ENCODE data around the gene COMMD3.

Gene COMMD3

DNA sequence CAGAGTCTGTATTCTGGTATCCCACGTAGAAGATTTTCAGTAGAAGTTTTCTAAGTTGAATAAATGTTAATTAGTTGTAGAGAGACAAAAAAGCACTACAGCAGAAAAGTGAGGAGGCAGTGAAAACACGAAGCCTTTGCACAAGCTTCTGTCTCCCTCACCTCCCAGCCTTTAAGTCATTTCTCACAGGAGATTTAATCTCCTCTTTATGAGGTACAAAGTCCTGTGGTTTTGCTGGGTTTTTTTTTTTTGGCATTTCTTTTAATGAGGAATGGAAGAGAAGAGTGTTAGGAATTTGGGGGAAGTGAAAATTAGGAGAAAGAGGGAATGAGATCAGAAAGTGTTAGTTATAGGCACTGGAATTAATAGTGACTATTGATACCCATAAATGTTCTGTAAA, 50.6 kb downstream of the COMMD3 start:
- DNase-seq (ENCODE audit: low spot score): no peak

DNA sequence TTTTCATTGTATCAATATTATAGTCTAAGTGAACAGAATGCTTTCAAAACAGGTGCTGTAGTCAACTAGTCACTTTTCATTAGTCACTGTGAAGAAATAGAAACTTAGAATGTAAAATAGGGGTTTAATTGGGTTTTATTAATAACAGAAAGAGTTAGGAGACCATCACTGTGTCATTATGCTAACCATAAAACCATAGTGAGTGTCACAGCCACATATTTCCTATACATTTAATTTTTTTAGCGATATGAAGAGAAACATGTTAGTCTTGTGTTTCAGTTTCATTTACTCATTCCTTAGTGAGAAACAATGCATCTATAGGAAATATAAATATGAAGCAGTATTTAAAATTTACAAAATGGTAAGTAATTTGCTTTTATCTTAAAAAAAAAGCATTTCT, 51.3 kb downstream of the COMMD3 start:
- DNase-seq (ENCODE audit: low spot score): no peak

DNA sequence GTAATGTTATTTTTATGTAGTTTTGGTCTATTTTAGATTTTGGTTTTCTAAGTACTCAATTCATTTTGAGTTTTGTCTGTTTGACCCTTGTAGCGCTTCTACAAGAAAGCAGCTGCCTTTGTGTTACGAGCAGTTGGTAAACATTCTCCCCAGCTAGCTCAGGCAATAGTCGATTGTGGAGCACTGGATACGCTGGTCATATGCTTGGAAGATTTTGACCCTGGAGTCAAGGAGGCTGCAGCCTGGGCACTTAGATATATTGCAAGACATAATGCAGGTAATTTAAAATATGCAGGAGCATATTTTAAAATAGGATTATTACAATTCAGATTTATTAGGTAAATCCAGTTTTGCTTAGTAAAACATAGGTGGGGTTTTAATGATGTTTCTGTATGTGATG, 52.2 kb downstream of the COMMD3 start:
- no peak for DNase-seq (ENCODE audit: low spot score)

DNA sequence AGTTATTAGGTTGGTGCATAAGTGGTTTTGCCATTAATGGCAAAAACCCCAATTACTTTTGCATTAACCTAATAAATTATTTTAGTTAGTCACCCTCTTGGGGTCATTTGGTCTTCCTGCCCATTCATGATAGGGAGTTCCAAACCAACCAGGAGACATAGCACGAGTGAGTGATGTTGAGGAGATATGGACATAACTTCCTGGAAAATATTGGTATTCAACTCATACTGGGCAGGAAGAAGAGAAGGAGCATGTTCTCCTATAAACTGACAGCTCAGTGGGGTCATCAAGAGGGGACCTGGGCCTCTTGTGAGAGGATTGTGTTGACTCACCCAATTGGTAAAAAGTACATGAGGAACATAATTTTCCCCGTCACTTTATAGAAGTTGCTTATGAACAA, 52.8 kb downstream of the COMMD3 start:
- DNase-seq (ENCODE audit: low spot score): no peak

DNA sequence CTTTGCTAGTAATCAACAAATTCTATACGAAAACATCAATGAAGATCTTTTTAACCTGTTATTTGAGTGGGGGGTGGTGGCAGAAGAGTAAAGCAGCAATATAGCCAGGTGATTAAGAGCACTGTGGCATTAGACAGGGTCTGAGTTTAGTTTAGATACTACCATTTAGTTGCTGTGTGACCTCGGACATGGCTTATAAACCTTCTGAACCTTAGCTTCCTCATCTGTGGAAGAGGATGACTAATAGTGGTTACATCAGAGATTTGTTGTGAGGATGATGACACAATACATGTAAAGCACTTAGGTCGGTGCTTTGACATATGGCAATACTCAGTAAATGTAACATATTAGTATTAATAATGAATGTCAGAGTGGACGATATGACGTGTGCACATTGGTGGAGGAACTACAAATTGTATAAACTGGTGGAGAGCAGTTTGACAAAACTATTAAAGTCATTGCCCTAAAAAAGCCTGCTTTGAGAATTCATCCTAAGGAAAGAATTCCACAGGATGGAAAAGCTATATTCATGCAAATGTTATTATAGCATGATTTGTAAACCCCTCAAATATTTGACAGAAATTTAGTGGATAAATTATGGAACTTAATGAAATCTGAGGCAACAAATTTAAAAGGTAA, 53.4 kb downstream of the COMMD3 start:
- peak; percentile 10 for DNase-seq (ENCODE audit: low spot score)
